Neuron (in vitro differentiated cells): ENCODE data around the gene P2RY12.

ENCODE experiments used
- H2AFZ ChIP-seq: one replicate; pipeline ENCODE4 v1.6.1; 2013; ENCODE audit warnings: low read depth, mild to moderate bottlenecking, inconsistent platforms, low read length, moderate library complexity
- H3K27me3 ChIP-seq: one replicate; pipeline ENCODE4 v1.6.1; 2013; ENCODE audit warnings: low read length; ENCODE audit not compliant: insufficient read depth
- H3K36me3 ChIP-seq: one replicate; pipeline ENCODE4 v1.6.1; 2013; ENCODE audit warnings: low read length; ENCODE audit not compliant: insufficient read depth
- H3K4me1 ChIP-seq: one replicate; pipeline ENCODE4 v1.6.1; 2013; ENCODE audit warnings: low read length; ENCODE audit not compliant: insufficient read depth
- H3K4me3 ChIP-seq: 2 replicates; pipeline ENCODE4 v1.5.1; 2013; ENCODE audit warnings: mild to moderate bottlenecking, low read length, moderate library complexity
- H3K9me3 ChIP-seq: one replicate; pipeline ENCODE4 v1.6.1; 2013; ENCODE audit warnings: low read length

P2RY12 gene

GRCh38 chr3:151384741-151385174 is at the start of gene P2RY12:
Gene P2RY12 (minus strand): TSS chr3:151384753. CDS start chr3:151338845, 45,908 bp downstream.
- no peaks in the 10 kb centered on the region for H3K36me3 ChIP-seq
- H3K9me3 ChIP-seq, result no peaks in the 10 kb centered on the region
- H3K27me3 ChIP-seq, result no peaks in the 10 kb centered on the region
- H3K4me1 ChIP-seq, result no peaks in the 10 kb centered on the region
- H2AFZ ChIP-seq, result no peak within 1 kb of the TSS
- H3K4me3 ChIP-seq, result no peak within 1 kb of the TSS

DNA sequence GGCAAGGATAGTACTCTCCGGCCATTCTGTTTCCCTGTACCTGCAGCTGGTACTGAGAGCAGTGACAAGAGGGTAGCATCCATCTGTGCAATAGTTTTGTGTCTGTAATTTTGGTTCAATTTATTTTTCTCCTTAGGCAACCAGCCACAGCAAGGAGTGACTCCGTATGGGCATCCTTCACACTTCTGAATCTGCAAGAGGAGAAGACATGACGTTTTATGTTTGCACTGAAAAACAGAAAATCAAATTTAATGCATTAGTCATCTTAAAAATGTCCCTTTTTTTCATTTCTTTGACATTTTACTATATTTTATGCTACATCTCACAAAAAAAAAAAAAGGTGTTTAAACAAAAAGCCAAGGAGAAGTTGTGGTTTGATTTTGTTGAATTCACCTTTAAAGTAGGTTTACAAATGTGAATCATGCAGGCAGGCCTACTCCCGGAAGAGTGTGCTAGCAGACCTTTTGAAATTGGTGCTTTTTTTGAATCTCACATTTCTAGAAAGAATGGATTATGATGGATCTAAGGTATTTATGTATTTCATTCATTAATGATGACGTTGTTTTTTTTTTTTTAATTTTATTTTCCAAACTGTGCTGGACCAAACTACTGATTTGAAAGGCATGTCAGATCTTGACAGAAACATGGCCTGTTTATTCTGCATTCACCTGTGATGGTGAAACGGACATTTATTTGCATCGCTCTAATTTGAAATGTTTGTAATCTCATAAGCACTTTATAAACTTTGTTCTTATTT is 48.2 kb upstream of the P2RY12 start:
- no peak overlapping the region for H2AFZ ChIP-seq
- no peaks in the 10 kb centered on the region for H3K36me3 ChIP-seq
- H3K27me3 ChIP-seq, result no peaks in the 10 kb centered on the region
- peaks cover 5% of the 10 kb centered on the region for H3K4me1 ChIP-seq
- no peaks in the 10 kb centered on the region for H3K9me3 ChIP-seq
- no peak overlapping the region for H3K4me3 ChIP-seq

DNA sequence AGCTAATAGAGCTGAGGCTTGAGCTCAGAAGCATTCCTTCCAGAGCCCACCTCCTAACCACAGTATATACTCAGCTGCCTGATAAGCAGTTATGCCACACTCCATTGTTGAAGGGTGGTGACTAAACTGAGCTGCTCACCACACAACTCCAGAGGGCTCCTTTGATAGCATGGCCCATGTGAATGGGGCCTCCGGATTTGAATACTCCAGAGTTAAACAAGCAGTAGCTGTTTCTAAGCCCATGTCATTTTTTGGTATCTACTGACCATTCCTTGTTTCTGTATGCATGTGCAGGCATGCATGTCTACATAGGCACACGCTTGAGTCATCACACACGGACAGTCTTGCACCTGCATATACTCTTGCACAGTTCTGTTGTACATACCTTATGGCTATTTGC is 47.4 kb upstream of the P2RY12 start:
- Histone ChIP-seq H3K27me3 (no peaks in the 10 kb centered on the region), H3K4me1 (peaks cover 5% of the 10 kb centered on the region), H2AFZ (no peak overlapping the region), H3K36me3 (no peaks in the 10 kb centered on the region), H3K9me3 (no peaks in the 10 kb centered on the region), H3K4me3 (no peak overlapping the region)

DNA sequence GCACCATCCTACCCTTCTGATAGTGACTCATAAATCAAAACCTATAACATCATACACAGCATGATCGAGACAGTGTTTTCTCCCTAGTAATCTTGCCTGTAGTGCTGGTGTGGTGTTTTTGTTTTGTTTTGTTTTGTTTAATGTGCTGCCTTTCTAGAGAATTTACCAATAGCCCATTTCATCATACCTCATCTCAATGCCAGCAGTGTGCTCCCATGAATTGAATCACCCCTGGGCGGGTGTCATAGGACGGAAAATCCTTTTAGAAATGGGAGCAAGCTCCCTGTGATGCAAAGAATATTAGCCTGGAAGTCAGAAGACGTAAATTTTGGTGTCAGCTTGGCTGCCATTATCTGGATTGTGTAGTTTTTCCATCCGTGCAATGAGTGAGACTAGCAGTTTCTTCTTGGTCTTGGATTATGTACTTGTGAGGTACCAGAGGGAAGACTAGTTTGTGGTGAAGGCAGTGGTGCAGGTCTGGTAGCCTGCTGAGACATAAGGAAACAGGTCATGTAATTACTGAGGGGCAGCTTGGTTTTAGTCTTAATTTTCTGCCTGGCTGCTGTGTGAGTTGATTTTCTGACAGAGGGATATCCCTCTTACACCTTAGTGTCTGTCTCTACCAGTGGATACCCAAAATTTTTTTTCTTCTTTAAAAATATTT is 46.4 kb upstream of the P2RY12 start:
- Histone ChIP-seq H3K4me3 (no peak overlapping the region), H2AFZ (no peak overlapping the region), H3K27me3 (no peaks in the 10 kb centered on the region), H3K4me1 (peaks cover 5% of the 10 kb centered on the region), H3K9me3 (no peaks in the 10 kb centered on the region), H3K36me3 (no peaks in the 10 kb centered on the region)

DNA sequence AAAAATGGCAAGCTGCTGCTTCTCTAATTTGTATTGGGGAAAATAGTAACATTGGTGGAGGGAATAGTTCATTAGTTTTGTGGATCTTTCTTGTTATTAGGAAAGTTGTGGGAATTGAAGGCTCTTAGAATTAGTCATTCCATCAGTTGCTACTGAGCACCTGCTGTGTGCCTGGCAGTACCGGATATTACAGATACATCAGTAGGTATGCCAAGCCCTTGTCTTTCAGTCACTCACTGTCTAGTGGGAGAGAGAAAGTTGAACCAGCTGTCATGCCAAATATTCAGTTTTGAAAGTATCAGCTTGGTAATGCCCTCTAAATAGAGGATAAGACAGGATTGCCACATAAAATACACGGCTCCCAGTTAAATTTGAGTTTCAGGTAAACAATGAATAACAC is 43.8 kb upstream of the P2RY12 start:
- Histone ChIP-seq H3K9me3 (no peaks in the 10 kb centered on the region), H3K27me3 (no peaks in the 10 kb centered on the region), H3K4me3 (no peak overlapping the region), H3K36me3 (no peaks in the 10 kb centered on the region), H3K4me1 (no peaks in the 10 kb centered on the region), H2AFZ (no peak overlapping the region)

DNA sequence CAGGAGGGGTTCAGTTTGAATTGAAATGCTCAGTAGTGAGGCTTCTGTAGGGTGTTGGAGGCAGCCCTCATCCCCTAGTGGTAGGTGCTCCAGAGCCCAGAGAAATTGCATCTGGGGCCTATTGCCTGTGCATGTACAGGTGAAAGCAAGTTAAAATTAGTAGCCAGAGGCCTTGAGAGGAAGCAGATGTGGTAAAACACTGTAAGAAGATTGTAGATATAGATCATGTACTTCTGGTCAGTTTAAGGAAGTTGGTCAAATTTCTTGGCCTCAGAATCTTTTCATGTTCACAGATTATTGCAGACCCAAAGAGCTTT is 41.7 kb upstream of the P2RY12 start:
- Histone ChIP-seq H3K9me3 (no peaks in the 10 kb centered on the region), H3K36me3 (no peaks in the 10 kb centered on the region), H3K27me3 (no peaks in the 10 kb centered on the region), H3K4me3 (no peak overlapping the region), H2AFZ (no peak overlapping the region), H3K4me1 (no peaks in the 10 kb centered on the region)

DNA sequence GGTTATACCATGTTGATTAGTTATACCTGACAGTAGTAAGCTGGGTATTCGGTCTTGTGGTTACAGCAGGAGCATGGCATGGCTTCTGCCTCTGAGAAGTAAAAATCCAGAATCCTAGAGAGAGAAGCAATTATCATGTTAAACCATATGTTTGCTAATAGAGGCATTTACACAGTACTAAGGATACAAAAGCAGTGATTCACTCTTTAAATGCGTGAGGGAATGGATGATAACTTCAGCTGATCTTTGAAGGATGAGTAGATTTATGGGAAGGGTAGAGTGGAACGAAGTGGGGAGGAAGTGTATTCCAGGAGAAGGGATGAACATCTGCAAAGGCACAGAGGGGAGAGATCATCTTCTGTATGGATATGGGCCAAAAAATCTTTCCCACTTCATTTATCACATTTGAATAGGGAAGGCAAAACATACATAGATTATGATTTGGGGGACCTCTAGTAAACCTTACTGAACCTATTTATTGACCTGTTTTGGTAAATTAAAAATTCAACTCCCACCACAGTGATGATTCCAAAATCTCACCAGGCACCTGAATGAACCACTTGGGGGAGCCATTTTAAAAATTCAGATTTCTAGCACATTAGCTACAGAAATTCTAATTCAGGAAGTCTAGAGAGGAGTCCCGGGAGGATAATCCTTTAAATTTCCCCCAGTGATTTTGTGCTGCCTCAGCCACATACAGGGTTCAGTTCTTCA is 41.2 kb upstream of the P2RY12 start:
- H3K27me3 ChIP-seq, result no peaks in the 10 kb centered on the region
- H3K4me3 ChIP-seq, result no peak overlapping the region
- no peaks in the 10 kb centered on the region for H3K4me1 ChIP-seq
- no peaks in the 10 kb centered on the region for H3K36me3 ChIP-seq
- no peak overlapping the region for H2AFZ ChIP-seq
- H3K9me3 ChIP-seq, result no peaks in the 10 kb centered on the region

DNA sequence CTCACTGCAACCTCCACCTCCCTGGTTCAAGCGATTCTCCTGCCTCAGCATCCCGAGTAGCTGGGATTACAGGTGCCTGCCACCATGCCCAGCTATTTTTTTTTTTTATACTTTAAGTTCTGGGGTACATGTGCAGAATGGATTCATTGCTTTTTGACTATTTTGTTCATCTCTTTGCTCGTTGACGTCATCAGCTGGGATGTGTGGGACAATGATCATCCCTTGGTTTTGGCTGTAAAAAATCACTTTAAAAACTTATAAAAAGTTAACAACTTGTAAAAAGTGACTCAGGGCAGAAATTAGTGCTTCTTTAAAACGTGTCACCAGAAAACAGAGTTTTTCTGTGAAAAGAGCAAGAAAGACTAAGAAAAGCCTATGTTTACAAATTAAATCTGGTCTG is 38.5 kb upstream of the P2RY12 start:
- no peak overlapping the region for H3K4me3 ChIP-seq
- no peaks in the 10 kb centered on the region for H3K36me3 ChIP-seq
- H3K4me1 ChIP-seq, result no peaks in the 10 kb centered on the region
- no peaks in the 10 kb centered on the region for H3K27me3 ChIP-seq
- H3K9me3 ChIP-seq, result no peaks in the 10 kb centered on the region
- H2AFZ ChIP-seq, result no peak overlapping the region

DNA sequence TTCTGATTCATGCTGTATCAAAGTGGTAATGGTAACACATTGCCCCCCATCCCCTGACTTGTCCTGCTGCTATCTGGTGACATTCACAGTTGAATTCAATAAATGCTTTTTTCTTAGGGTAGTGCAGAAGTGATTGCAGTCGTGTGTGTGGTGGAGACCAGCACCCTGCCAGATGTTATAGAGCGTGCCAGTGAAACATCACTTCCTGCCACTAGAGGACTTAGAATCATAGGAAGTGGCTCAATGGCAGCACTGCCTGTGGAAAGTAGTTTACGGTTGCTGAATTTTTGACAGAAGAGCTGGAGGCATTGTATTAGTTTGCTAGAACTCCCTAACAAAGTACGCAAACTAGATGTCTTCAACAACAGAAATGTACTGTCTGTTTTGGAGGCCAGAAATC is 37.4 kb upstream of the P2RY12 start:
- no peak overlapping the region for H2AFZ ChIP-seq
- no peaks in the 10 kb centered on the region for H3K9me3 ChIP-seq
- H3K36me3 ChIP-seq, result no peaks in the 10 kb centered on the region
- H3K4me1 ChIP-seq, result no peaks in the 10 kb centered on the region
- H3K4me3 ChIP-seq, result no peak overlapping the region
- no peaks in the 10 kb centered on the region for H3K27me3 ChIP-seq

DNA sequence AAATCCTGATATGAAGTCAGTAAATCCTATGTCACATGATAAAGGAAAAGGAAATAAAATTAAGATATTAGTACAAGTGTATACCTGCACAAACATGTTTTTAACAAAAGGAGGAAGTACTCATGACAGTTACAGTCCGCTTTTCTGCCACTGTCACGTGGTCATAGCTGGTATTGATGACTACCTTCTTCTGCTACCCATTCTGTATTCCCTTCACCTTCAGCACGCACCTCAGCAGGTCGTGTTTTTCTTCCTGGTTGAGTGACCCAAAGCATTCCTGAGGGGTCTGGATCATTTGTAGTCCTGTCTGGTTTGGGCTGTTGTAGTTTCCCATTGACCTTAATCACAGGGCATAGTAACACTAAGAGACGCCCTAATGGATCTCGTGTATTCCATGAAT is 35.3 kb upstream of the P2RY12 start:
- Histone ChIP-seq H3K4me1 (no peaks in the 10 kb centered on the region), H3K9me3 (no peaks in the 10 kb centered on the region), H3K27me3 (no peaks in the 10 kb centered on the region), H2AFZ (no peak overlapping the region), H3K36me3 (no peaks in the 10 kb centered on the region), H3K4me3 (no peak overlapping the region)

GRCh38 chr3:151415289-151415688 is 30.7 kb upstream of the P2RY12 start:
- H3K27me3 ChIP-seq, result no peaks in the 10 kb centered on the region

GRCh38 chr3:151412989-151413388 is 28.4 kb upstream of the P2RY12 start:
- Histone ChIP-seq H3K4me3 (no peak overlapping the region), H3K36me3 (no peaks in the 10 kb centered on the region), H3K4me1 (no peaks in the 10 kb centered on the region), H2AFZ (no peak overlapping the region), H3K9me3 (no peaks in the 10 kb centered on the region), H3K27me3 (no peaks in the 10 kb centered on the region)

More at GRCh38 chr3:151415289-151415688, 30.7 kb upstream of the P2RY12 start:
- Histone ChIP-seq H3K4me1 (no peaks in the 10 kb centered on the region), H2AFZ (no peak overlapping the region), H3K4me3 (no peak overlapping the region), H3K9me3 (no peaks in the 10 kb centered on the region), H3K36me3 (no peaks in the 10 kb centered on the region)

DNA sequence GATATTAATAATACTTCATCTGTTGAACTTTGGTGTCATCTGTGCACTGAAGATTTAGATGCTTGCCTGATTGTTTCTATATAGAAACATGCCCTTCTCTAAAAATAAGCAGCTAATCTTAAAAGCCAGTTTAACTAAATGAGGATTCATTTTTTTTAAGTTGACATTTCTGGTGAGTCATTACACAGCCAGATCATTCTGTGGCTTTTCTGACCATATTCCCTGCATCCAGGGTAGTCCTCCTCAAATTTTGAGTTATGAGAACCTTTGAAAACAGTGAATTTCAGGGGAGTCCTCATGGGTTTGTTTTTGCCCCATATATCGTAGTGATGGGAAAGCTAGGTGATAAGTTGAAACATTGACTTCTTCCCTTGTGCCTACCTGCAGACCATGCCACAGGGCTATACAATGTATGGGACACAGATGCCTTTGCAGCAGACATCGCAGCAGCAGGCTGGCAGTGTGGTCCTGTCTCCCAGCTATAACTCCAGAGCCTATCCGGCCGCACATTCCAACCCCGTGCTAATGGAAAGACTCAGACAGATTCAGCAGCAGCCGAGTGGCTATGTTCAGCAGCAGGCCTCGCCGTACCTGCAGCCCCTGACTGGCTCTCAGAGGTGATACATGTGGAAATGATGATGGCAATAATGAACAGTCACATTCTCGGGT is 26.5 kb upstream of the P2RY12 start:
- no peak overlapping the region for H2AFZ ChIP-seq
- H3K27me3 ChIP-seq, result no peaks in the 10 kb centered on the region
- no peaks in the 10 kb centered on the region for H3K36me3 ChIP-seq
- no peaks in the 10 kb centered on the region for H3K4me1 ChIP-seq
- H3K4me3 ChIP-seq, result no peak overlapping the region
- no peaks in the 10 kb centered on the region for H3K9me3 ChIP-seq
